Type B pancreatic cell (in vitro differentiated cells): ENCODE data around the gene TMEM198. TPM values are rescaled to one million over a fixed set of nuclear protein-coding genes. Genes with fewer than 3 reads are reported as not detected.

Experiments used
- DNase-seq: peaks from one replicate; pipeline ENCODE4 v3.0.0; 2021; ENCODE audit warnings: mixed read lengths; ENCODE audit not compliant: unreplicated experiment; ENCODE audit errors: extremely low spot score
- H3K27ac Mint-ChIP-seq: 2 replicates; pipeline ENCODE4 v1.8.0; 2021; ENCODE audit warnings: mild to moderate bottlenecking, mixed read lengths
- H3K27me3 Mint-ChIP-seq: 2 replicates; pipeline ENCODE4 v1.8.0; 2021; ENCODE audit warnings: mixed read lengths
- H3K36me3 Mint-ChIP-seq: 2 replicates; pipeline ENCODE4 v1.8.0; 2021; ENCODE audit warnings: mixed read lengths
- H3K4me1 Mint-ChIP-seq: one replicate; pipeline ENCODE4 v1.8.0; 2021; ENCODE audit warnings: mixed read lengths; ENCODE audit not compliant: unreplicated experiment
- H3K4me3 Mint-ChIP-seq: 2 replicates; pipeline ENCODE4 v1.8.0; 2021; ENCODE audit warnings: mild to moderate bottlenecking, mixed read lengths
- H3K9me3 Mint-ChIP-seq: 2 replicates; pipeline ENCODE4 v1.8.0; 2021; ENCODE audit warnings: mixed read lengths
- total RNA-seq: library from RNA; stranded (reverse); gene quantifications from 2 replicates; pipeline ENCODE4 v1.2.1, GENCODE V29; 2021; ENCODE audit warnings: low replicate concordance
- TF ChIP-seq, protein P1 (sequence below): fragments of 200-600 bp; sonication (generic); conservative IDR thresholded peaks from 2 replicates; pipeline ENCODE4 v1.5.0; 2021; ENCODE audit warnings: antibody characterized with exemption, mild to moderate bottlenecking

TMEM198 gene
- total RNA-seq, 1 donor from 2014 or later, result 7.8 TPM

- H3K9me3 Mint-ChIP-seq, result no peaks in the 10 kb centered on the region
- no peak for DNase-seq
These were observed 26.5 kb downstream of the TMEM198 start for GRCh38 chr2:219570194-219570923.

GRCh38 chr2:219570924-219571310 lies 27.1 kb downstream of the TMEM198 start:
- Mint-ChIP-seq H3K36me3 (peaks cover 13% of the 10 kb centered on the region), H3K9me3 (no peaks in the 10 kb centered on the region), H3K4me3 (no peak overlapping the region), H3K27me3 (no peaks in the 10 kb centered on the region), H3K4me1 (peaks cover 17% of the 10 kb centered on the region), H3K27ac (no peak overlapping the region)
- no peak for DNase-seq
- TF ChIP-seq, protein P1, sequence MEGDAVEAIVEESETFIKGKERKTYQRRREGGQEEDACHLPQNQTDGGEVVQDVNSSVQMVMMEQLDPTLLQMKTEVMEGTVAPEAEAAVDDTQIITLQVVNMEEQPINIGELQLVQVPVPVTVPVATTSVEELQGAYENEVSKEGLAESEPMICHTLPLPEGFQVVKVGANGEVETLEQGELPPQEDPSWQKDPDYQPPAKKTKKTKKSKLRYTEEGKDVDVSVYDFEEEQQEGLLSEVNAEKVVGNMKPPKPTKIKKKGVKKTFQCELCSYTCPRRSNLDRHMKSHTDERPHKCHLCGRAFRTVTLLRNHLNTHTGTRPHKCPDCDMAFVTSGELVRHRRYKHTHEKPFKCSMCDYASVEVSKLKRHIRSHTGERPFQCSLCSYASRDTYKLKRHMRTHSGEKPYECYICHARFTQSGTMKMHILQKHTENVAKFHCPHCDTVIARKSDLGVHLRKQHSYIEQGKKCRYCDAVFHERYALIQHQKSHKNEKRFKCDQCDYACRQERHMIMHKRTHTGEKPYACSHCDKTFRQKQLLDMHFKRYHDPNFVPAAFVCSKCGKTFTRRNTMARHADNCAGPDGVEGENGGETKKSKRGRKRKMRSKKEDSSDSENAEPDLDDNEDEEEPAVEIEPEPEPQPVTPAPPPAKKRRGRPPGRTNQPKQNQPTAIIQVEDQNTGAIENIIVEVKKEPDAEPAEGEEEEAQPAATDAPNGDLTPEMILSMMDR, result no peak

More at GRCh38 chr2:219570194-219570923, 26.5 kb downstream of the TMEM198 start:
- Mint-ChIP-seq H3K4me1 (peaks cover 17% of the 10 kb centered on the region), H3K27ac (peak overlapping the region; percentile 57), H3K36me3 (peaks cover 14% of the 10 kb centered on the region), H3K27me3 (no peaks in the 10 kb centered on the region), H3K4me3 (peak overlapping the region; percentile 79)
- TF ChIP-seq, protein P1, result no peak

DNA sequence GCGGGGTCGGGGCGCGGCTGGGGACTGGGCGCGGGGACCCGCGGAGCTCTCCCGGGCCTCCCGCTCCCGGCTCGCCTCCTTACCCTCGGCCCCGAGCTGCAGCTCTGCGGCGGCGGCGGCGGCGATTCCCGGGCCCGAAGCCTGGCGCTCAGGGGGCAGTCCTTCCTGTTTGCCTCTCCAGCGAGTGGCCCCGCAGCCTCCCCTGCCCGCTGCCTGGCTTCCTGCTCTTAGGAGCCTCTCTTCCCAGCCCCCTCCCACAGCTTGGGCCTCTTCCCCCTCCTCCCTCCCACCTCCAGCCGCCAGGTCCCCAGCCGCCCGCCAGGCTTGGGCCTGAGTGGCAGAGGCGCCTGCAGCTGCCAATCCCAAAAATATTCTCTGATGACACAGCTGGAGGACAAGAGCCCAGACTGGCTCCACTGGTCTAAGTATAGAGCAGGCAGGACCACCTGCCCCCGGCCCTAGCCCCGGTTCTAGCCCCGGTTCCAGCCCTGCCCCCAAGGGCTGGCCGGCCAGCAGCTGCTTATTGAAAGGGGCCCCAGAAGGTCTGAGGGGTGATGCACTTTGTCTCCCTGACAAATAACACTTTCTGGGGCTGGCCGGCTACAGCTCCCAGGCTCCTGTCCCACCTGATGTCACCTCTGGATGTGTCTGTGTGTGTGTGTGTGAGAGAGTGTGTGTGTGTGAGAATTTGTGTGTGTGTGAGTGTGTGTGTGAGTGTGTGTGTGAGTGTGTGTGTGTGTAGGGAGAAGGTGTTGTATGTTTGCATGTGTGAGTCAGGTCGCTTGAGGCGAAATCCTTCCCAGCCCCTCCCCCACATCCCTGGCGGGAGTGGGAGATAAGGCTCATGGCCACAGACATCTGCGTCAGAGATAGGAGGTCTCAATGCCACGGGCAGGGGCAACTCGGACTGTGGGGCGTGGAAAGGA lies 27.7 kb downstream of the TMEM198 start, which contains the start of gene OBSL1:
Gene OBSL1 (minus strand): TSS at position 229 of the 926 bp plus-strand sequence. CDS start 307 bp downstream, outside the sequence.
- H3K27me3 Mint-ChIP-seq, result no peaks in the 10 kb centered on the region
- TF ChIP-seq, protein P1, result peak; percentile 21
- peak within 1 kb of the TSS; percentile 85 for H3K4me3 Mint-ChIP-seq
- peak within 1 kb of the TSS; percentile 86 for H3K27ac Mint-ChIP-seq
- H3K4me1 Mint-ChIP-seq, result peaks cover 23% of the 10 kb centered on the region
- H3K9me3 Mint-ChIP-seq, result no peaks in the 10 kb centered on the region
- H3K36me3 Mint-ChIP-seq, result peaks cover 6% of the 10 kb centered on the region
- no peak for DNase-seq

- TF ChIP-seq, protein P1, result no peak
- Mint-ChIP-seq H3K4me3 (peak within 1 kb of the TSS; percentile 85), H3K9me3 (no peaks in the 10 kb centered on the region), H3K36me3 (peaks cover 5% of the 10 kb centered on the region), H3K27ac (peak within 1 kb of the TSS; percentile 86), H3K27me3 (peaks cover 3% of the 10 kb centered on the region), H3K4me1 (peaks cover 31% of the 10 kb centered on the region)
- DNase-seq, result no peak
These were observed 28.6 kb downstream of the TMEM198 start, which contains the start of gene INHA for GRCh38 chr2:219572237-219573001. TSS of gene INHA (plus strand) at chr2:219572310. CDS start at chr2:219572375, 65 bp downstream.

GRCh38 chr2:219573166-219573565 lies 29.3 kb downstream of the TMEM198 start:
- H3K4me3 Mint-ChIP-seq, result peak overlapping the region; percentile 62
- DNase-seq, result no peak
- H3K36me3 Mint-ChIP-seq, result peaks cover 5% of the 10 kb centered on the region
- TF ChIP-seq, protein P1, result no peak
- peaks cover 3% of the 10 kb centered on the region for H3K27me3 Mint-ChIP-seq
- H3K9me3 Mint-ChIP-seq, result no peaks in the 10 kb centered on the region
- H3K4me1 Mint-ChIP-seq, result peaks cover 35% of the 10 kb centered on the region
- H3K27ac Mint-ChIP-seq, result peak overlapping the region; percentile 78
